ENCODE results near the gene SLC8A3.

The SLC8A3 gene

GRCh38 chr14:70121521-70121920, 67.2 kb downstream of the SLC8A3 start:
- DNase-seq (ENCODE audit: low read depth, low spot score): peak; percentile 23

DNA sequence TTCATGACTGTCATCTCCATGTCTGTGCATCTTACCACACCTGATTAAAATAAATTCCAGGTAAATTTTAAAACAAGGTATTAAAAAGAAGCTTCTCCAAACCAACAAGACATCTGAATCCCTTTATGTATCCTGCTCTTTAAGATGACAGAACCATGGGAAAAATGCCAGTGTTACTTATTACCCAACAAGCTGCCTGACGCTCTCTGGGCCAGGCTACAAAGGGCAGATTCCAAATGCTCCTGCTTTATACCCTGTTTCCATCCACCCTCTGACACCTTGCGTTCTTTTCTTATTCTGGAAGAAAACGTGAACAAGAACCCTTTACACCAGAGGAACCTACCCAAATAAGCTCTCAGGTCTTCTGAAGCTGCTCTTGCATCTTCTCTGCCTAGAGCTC, 70.7 kb downstream of the SLC8A3 start:
- no peak for DNase-seq (ENCODE audit: low read depth, low spot score)

GRCh38 chr14:70116278-70116677, 72.5 kb downstream of the SLC8A3 start:
- DNase-seq (ENCODE audit: low read depth, low spot score): no peak

- DNase-seq (ENCODE audit: low read depth, low spot score): no peak
Observed at GRCh38 chr14:70114621-70115156, 74.1 kb downstream of the SLC8A3 start.

GRCh38 chr14:70113211-70113610, 75.5 kb downstream of the SLC8A3 start:
- no peak for DNase-seq (ENCODE audit: low read depth, low spot score)

DNA sequence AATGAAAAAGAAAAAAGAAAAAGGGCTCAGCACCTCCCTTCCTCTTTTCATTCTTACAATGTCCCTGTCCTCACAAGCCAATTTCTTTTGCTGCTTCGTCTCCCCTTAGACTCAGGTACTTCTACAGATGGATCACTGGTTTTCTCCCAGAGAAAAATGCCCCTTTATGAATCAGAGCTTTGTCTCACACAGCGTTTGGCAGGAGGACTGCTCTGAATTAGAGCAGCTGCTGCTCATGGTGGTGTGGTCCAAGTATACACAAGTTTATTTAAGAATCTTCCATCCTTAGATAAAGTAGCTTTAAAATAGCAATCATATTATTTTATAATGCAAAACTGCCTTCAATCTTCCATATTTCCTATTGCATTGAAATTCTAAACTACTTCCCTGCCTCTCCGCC, 80.3 kb downstream of the SLC8A3 start:
- DNase-seq (ENCODE audit: low read depth, low spot score): no peak

DNA sequence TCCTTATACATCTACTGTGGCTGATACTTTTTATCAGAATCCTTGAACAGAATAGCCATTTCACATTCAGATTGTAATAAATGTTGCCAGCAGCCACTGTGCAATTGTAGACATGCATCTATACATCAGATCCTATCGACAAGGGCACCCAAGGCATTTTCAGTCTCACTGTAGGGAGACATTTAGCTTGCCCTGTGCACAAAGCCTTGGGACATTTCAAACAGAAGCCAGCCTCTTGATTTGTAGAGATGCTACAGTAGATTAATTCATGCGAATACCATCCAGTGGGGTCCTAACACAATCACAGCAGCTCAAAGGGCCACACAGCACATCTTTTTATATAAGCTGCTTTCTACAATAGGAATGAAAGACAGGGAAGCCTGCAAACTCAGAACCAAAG, 81.4 kb downstream of the SLC8A3 start:
- DNase-seq (ENCODE audit: low read depth, low spot score): no peak

DNA sequence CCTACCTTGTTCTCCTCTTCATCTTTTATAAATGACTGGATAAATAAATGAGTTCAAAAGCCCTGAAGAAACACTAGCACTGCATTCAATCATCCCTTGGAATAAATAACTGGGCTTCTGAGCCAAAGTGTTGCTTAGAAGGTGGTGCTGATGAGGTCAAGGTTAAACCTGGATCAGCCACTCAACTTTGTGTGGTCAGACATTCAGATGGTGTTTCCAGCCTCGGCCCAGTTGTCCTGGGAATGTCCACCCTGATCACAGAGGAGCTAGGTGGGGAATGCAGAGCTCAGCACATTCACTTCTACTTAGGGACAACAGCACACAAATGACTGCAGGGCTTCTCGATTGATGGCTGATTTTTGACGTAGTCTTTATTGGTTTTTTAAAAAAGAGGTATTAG, 88.7 kb downstream of the SLC8A3 start:
- no peak for DNase-seq (ENCODE audit: low read depth, low spot score)

DNA sequence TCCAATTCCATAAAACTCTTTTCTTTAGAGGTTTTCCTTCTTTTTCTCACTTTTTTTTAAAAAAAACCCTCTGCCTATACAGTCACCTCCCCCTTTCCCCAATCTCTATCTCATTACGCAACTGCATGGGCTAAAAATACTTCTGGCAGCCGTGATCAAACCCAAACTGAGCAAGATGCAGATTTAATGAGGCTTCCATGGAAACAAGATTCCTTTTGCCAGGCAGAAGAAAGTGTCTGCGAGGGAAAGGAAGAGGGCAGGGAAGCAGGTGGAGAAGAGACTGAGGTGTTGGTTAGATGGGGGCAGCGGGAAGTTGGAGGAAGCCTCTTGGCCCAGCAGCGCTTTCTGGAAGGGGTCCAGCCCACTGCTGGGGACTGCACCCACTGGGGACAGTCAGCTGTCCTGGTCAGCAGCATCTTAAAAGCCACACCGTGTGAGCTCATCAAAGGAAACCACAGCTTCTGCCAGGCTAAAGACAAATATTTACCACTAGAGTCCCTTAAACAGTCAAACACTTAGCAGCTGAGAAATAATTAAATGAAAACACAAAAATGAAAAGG, 90.4 kb downstream of the SLC8A3 start:
- no peak for DNase-seq (ENCODE audit: low read depth, low spot score)

DNA sequence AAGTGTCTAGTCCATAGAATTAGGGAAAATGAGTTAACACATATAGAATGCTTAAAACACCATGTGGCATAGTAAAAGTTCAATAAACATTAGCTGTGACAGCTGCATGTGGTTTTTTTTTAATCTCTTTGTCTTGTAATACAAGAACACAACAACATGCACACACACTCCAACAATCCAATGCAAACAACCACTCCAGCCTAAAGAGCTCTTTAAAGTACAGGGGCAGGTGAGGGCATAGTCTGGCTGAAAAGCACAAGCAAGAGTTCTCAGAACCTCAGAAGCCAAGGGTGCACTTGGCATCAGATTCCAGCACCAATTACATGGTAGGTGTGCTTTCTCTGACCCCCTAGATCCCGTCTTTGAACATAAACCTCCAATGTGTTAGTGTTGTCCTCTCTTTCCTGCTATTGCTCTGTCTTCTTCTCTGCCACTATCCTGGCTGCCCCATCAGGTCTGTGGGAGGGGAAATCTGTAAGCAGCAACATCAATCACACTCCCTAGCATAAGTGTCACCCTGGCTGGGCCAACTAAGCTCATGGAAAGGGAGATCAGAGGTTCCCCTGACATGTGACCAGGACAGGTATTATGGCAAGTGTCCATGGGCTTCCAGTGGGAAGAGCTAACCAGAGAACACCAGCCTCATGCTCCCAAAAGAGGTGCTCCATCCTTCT, 91.0 kb downstream of the SLC8A3 start:
- DNase-seq (ENCODE audit: low read depth, low spot score): no peak

- DNase-seq (ENCODE audit: low read depth, low spot score): peak; percentile 24
Observed at GRCh38 chr14:70096866-70097265, 91.9 kb downstream of the SLC8A3 start.

DNA sequence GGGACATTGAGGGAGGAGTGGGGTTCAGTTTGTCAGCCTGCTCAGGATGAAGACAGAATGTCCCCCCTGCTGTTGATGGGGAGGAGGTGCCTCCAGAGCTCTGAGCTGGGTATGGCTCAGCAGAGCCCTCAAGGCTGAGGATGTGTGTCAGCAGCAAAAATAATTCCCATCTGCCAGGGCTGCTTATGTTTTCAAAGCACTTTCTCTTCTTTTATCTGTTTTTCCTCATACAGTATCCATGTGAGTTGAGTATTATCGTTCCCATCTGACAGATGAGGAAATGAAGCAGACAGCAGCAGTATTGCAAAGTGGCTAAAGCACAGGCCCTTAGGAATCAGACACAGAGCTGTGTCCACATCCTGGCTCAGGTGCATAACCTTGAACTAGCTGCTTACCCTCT, 94.1 kb downstream of the SLC8A3 start:
- DNase-seq (ENCODE audit: low read depth, low spot score): no peak

DNA sequence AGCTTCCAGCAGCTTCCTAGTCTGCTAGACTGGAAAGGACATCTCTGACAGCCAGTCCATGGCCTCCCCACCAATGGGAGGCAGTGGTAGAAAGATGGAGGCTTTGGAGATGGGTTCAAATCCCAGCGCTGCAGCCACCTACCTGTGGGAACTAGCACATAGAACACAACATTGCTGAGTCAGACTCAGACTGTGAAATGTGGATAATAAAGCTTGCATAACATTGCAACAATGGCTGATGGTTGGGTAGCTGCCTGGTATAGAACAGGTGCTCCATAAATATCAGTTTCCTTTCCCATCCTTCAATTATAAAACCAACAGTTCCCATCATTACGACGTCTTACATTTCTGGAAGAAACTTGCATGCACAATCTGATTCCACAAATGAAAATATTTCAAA, 94.6 kb downstream of the SLC8A3 start:
- no peak for DNase-seq (ENCODE audit: low read depth, low spot score)

DNA sequence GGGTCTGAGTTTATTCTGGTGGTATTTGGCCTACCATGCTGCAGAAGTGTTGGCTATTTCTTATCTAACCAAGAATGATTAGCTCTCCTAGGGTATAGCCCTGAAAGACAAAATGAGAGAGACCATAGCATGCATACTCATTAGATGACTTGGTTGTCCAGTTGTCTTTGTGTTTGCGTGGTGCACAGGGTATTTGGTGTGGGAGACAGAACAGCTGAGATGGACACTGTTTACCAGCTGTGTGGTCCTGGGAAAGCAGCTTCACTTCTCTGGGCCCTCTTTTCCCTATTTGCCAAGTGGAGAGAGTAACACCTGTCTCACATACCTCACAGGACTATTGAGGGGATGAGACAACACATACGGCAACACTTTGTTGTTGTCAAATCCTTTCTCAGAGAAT, 95.6 kb downstream of the SLC8A3 start:
- no peak for DNase-seq (ENCODE audit: low read depth, low spot score)

DNA sequence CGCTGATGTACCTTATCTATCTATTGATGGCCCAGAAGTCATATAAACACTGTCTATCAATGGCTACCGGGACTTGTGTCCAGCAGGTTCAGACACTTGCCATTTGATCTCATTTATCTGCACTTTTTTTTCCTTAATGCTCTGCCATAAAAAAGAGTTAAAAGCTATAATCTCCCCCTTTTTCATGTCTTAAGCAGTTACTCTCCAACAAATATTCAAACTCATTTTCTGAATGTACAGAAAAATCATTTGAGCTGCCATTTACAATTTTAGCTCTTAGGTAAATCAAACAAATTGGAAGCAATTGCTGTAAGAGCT, 101.4 kb downstream of the SLC8A3 start:
- no peak for DNase-seq (ENCODE audit: low read depth, low spot score)

DNA sequence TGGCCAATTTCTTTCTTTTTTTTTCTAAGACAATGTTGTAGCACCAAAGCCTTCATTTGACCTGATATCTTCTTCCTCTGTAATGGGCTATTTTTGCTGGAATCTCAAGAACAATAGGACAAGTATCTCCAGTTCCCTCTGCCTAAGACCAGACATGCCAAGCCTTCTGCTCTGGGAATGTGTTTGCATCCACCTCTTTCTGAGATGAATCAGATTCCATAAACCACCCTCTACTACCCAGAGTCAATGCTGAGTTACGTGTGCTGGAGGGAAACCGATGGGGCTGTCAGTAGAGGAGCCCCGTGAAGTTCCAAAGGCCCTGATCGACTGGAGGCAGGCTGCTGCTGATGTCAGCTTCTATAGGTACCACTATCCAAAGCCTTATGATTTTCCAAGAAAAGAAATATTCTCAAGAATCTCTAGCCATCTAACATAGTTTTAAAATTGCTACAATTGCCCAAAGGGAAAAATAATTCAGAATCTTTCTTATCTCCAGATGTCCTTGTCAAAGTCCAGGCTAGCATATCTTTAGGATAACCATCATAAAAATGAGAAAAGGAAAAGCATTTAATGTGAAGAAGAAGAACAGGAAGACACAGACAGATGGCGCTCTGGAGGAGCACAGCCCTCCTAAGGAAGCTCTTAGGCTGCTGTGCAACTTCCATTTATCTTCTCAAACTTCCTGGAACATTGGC, 101.9 kb downstream of the SLC8A3 start:
- DNase-seq (ENCODE audit: low read depth, low spot score): peak; percentile 34

DNA sequence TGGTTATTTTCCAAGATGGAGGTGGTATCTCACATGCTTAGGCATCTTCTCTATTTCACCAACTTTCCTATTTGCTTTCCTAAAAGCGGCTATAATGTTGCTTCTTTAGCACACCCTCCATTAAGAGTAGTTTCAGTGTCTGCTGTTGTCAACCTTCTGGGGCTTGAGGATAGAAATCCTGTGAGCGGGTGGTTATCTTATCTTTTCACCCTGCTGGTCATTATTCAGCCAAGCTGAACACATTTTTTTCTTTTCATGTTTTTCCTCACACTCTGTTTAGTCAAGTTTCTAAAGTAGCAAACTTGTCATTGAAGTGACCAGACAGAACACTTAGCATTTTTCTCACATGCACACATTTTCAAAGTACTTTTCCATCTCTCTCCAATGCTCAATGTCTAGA, 104.5 kb downstream of the SLC8A3 start:
- no peak for DNase-seq (ENCODE audit: low read depth, low spot score)

DNA sequence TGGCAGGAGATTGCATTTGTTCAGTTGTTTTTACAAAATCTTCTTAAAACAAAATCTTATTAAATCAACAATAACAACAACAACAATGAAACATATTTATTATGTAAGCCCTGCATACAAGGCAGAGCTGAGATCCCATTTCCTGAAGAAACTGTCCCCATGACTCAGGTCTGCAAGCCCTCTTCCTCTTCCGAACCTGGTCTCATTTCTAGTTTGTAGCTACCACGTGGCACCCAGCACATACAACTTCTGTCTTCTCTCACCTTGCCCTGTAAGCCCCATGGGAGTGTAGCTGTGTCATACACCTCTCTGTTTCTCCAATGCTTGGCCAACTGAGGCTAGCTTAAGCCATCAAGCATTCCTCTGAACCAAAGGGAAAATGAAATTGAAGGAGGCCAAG, 106.4 kb downstream of the SLC8A3 start:
- DNase-seq (ENCODE audit: low read depth, low spot score): no peak

DNA sequence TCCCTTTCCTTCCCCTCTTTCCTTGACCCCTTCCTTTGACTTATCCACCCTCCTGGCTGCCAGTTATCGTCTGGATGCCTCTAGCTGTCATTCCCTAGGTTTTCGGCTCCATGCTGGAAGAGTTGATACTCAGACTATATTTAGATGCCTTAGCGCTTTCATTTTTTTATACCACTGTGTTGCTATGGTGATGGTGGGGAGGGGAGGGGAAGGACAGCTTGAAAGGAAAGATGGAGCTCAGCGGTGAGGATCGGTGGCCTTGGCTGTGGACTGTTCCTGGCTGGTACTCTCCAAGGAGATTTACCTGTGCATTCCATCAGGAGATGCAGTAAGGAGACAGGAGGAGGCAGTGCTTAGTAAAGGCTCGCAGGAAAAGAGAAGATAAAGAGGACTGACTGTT, 108.7 kb downstream of the SLC8A3 start:
- DNase-seq (ENCODE audit: low read depth, low spot score): no peak

GRCh38 chr14:70078329-70078728, 110.4 kb downstream of the SLC8A3 start:
- DNase-seq (ENCODE audit: low read depth, low spot score): no peak

DNA sequence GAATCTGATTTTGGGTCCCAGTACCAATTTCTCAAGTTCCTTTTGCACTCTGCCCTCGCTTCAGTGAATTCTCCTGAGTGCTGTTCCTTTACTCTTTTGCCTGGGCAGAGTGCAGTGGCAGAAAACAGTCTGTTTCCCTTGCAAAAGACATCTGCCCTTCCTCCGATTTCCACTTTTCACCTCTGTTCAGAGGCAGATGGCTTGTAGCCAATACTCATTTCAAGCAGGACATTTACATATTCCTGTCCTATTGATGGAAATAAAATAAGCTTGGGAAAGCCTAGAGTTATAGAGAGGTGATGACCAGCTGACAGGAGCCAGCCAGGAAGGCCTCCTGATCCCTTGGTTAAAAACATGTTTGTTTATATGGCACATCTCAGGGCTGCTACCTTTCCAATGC, 111.0 kb downstream of the SLC8A3 start:
- DNase-seq (ENCODE audit: low read depth, low spot score): no peak

DNA sequence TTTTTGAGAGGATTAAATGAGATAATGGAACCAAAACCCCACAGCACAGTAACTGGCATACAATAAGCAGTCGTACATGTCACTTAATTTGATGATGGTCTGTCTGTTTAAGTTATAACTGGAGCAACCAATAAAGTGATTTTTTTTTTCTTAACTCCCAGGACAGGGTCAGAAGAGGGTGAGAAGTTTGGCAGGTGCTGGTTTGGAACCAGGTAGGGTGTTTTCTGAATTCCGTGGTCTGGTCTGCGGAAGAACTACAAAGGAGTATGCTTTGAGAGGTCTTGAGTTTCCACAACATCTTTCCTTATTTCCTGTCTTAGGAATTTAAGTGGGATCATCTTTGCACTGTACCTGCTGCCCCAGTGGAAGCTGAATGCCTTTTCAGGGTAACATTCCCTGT, 111.7 kb downstream of the SLC8A3 start:
- no peak for DNase-seq (ENCODE audit: low read depth, low spot score)

- peak; percentile 59 for DNase-seq (ENCODE audit: low read depth, low spot score)
Observed at GRCh38 chr14:70073924-70074566, 114.7 kb downstream of the SLC8A3 start.
